Vagina (tissue), 2 donors: ENCODE measurements around the gene TSPAN9.

Source experiments
- CTCF ChIP-seq, 3 experiments: fragments of 450-650 bp in 2 of 3; fragments of 200-600 bp in 1 of 3; sonication (generic) in 1 of 3; IDR thresholded peaks; one replicate each; pipeline ENCODE4 v1.5.1; 2017 to 2019; ENCODE audit warnings: antibody characterized with exemption in 3 of 3, mild to moderate bottlenecking in 2 of 3, moderate library complexity in 2 of 3
- POLR2A ChIP-seq, 2 donors: fragments of 450-650 bp; IDR thresholded peaks; one replicate each; pipeline ENCODE4 v1.6.1; 2017; ENCODE audit warnings: antibody characterized with exemption in 2 of 2, mild to moderate bottlenecking in 2 of 2, moderate library complexity in 2 of 2
- POLR2AphosphoS5 ChIP-seq, 2 donors: sonication (generic); formaldehyde crosslinking; IDR thresholded peaks; one replicate each; pipeline ENCODE4 v1.9.0; 2017; ENCODE audit warnings: antibody characterized with exemption in 2 of 2, mild to moderate bottlenecking in 2 of 2, low read depth in 1 of 2; ENCODE audit not compliant: insufficient read depth in 1 of 2

GRCh38 chr12:3035171-3035570, 42.0 kb upstream of the TSPAN9 start:
- TF ChIP-seq CTCF (IDR thresholded peaks at IDR 0.05) (no peak), POLR2AphosphoS5 (IDR thresholded peaks at IDR 0.05; ENCODE audit: insufficient read depth in 1 of 2, low read depth in 1 of 2) (no peak), POLR2A (IDR thresholded peaks at IDR 0.05) (no peak)
